Measurements from ENCODE around the gene MIDN.

The MIDN gene

GRCh38 chr19:1247748-1248138 lies 640 bp upstream of the MIDN start:
- DNase-seq = no peak

DNA sequence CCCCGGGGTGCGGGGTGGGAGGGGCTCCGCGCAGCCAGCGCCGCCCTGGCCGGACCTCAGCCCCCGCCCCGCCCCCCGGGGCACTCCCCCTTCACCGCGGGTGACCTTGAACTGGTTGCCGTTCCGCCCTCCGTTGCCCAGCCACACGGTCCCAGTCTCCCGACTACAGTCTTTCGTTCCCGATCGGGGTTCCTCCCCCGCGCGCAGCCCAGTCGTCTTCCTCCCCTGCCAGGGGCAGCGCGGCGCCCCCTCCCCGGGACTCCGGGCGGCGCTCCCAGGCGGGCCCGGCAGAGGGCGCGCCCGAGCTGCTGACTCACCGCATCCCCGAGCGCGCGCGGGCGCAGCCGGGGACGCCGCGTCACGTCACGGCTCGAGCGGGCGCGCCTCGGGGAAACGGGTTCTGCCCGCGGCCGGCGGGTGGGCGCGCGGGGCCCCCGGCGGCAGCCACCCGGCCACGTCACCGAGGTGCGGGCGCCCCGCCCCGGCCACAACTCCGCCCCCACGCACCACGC lies 459 bp downstream of the MIDN start:
- peak; percentile 72 for DNase-seq

DNA sequence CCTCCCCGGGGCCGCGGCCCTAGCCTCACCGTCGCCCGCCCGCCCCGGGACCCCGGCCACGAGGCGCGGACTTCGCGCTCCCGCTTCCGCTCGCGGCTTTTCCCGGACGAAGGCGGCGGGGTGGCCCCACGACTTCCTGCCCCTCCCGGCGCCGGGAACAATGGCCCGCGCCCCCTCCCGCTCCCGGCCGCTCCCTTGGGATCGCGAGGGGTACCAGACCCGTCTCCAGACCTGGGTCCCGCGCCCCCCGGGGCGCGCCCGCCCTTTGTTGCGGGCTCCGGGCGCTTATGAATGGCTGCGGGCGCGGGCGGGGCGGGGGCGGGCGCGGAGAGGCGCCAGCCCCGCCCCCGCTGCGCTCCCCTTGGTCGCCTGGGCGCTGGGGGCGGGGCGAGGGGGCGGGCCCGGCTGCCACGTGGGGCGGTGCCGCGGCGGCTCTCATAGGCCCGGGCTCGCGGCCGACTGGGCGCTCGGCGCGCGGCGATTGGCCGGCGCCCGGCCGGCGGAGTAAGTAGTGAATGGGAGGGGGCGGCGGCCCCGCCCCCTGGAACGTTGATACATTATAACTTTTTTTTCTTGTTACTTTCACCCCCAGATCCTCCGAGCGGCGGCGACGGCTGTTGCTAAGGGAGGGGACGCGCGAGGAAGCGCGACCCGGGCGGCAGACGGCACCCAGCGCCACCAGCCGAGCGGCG lies 1.1 kb downstream of the MIDN start:
- DNase-seq = peak; percentile 94

DNA sequence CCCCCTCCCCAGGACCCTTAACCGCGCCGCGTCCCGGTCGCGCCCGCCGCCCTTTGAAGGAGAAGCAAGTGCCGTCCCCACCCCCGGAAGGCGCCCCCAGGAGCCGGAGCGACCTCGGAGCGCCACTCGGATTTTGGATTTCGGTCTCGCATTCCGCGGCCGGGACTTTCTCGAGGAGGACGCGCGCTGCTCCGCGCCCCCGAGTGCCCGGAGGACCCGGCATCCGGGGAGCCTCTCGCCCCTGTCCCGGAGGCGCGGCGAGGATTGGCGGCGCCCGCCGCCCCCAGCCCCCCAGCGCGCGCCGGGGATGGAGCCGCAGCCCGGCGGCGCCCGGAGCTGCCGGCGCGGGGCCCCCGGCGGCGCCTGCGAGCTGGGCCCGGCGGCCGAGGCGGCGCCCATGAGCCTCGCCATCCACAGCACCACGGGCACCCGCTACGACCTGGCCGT lies 1.6 kb downstream of the MIDN start:
- no peak for DNase-seq

DNA sequence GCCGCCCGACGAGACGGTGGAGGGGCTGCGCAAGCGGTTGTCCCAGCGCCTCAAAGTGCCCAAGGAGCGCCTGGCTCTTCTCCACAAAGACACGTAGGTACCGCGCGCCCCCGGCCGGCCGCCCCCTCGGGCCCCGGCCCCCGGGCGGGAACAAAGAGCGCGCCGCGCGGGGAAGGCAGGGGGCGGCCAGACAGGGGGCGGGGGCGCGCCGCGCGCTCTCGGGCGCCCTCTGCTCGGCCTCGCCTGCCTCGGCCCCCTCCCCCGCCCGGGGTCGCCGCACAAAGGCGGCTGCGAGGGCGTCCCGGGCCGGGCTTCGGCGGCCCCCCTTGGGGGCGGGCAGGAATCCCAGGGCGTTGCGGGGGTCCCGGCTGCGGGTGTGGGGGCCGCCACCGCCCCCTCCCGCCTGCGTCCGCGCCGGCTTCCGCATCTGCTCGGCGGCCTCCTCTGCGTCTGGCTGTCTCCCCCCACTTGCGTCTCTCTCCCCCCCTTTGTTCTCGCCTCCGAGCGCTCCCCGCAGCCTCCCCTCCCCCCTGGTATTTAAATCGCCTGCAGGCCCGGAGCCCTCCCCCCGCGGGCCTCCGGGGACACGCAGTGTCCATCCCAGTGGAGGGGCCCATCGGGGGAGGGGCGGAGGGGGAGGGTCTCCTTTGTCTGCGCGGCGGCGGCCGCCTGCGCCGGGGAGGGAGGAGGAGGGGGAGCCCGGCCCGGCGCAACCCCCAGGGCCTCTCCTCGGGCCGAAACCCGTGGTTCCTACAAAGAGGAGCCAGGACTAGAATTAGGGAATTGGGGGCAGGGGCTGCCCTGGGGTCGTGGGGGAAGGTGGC lies 2.3 kb downstream of the MIDN start:
- peak; percentile 82 for DNase-seq

GRCh38 chr19:1251330-1252220 lies 3.2 kb downstream of the MIDN start:
- peak; percentile 49 for DNase-seq

DNA sequence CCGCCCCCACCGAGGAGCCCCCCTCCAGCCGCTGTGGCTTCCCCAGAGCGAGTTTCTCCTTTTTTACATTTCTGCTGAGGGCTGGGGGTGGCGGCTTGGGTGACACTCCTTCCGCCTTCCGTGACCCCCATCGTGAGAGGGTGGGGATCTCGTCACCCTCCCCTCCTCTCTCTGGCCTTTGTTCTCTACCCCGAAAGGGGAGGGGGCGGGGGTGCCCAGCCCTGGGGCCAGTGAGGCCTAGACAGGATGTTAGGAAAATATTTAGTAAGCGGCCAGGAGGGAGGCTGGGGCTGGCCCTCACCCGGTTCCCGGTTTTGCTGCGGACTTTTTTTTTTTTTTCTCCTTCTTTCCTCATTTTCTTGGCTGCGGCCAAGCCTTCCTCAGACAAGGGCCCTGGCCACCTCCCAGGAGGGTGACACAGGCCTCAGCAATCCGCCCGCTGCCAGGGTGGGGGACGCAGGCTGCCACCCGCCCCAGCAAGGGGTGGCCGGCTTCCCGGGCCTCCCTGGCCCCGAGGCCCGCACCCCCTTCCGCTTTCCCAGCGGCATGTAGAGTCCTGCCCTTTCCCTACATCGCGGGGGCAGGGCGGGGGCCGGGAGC lies 3.9 kb downstream of the MIDN start:
- no peak for DNase-seq

GRCh38 chr19:1252821-1253513 lies 4.6 kb downstream of the MIDN start:
- peak; percentile 94 for DNase-seq

GRCh38 chr19:1253514-1254080 lies 5.2 kb downstream of the MIDN start:
- no peak for DNase-seq

- no peak for DNase-seq
Measured at GRCh38 chr19:1254081-1254527, 5.7 kb downstream of the MIDN start.

GRCh38 chr19:1254530-1255185 lies 6.3 kb downstream of the MIDN start:
- no peak for DNase-seq

- no peak for DNase-seq
Measured at GRCh38 chr19:1255186-1256161, 7.1 kb downstream of the MIDN start.

GRCh38 chr19:1256646-1257474 lies 8.5 kb downstream of the MIDN start:
- no peak for DNase-seq

- no peak for DNase-seq
Measured at GRCh38 chr19:1257475-1258162, 9.2 kb downstream of the MIDN start.

GRCh38 chr19:1258163-1258492 lies 9.7 kb downstream of the MIDN start:
- no peak for DNase-seq

DNA sequence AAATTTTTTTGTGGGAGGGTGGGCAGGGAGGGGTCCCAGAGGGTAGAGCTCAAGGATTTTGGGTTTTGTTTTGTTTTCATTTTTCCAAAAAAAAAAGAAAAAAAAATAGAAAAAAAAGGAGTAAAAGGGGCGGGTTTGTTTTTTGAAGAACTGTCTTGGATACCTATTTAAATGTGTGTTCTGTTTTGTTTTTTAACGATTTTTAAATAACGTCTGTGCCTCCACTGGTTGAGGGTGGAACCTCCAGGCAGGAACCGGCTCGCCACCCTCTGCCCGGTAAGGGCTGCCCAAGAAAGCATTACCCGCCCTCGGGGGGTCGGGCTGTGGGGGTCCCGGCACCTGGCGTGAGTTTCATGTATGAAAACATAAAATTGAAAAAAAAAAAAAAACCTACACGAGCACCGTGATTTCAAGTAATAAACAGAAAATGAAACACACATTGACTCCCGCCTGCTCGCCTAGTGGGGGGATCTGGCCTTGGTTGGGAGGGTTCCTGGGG lies 10.4 kb downstream of the MIDN start:
- no peak for DNase-seq

- DNase-seq = no peak
Measured at GRCh38 chr19:1259206-1259875, 11.0 kb downstream of the MIDN start.

Data from NCI-H1436 (cell line).